SH-SY5Y (cell line): ENCODE data around the gene SDK1.

ENCODE experiments used
- GATA2 ChIP-seq: IDR thresholded peaks from 2 replicates; pipeline ENCODE4 v1.6.1; 2011; ENCODE audit warnings: mild to moderate bottlenecking, low read depth, low read length
- GATA3 ChIP-seq: IDR thresholded peaks from 2 replicates; pipeline ENCODE4 v1.6.1; 2011; ENCODE audit warnings: low read depth, mild to moderate bottlenecking, low read length, moderate library complexity

DNA sequence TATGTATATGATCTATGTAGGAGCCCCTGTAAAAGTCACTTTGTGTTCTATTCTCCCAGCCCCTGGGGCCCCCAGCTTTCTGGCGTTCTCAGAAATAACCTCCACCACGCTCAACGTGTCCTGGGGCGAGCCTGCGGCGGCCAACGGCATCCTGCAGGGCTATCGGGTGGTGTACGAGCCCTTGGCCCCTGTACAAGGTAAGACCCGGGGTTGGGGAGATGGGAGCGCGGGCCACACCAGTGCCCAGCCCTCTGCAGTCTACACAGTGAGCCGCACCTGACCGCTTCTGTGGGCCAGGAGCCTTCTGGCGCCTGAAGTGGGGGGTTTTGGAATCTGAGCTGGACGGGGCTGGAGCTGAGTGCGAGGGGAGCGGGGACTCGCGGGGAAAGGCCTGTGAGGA, 908.9 kb downstream of the SDK1 start:
- TF ChIP-seq GATA3 (no peak), GATA2 (no peak)
